Astrocyte (in vitro differentiated cells and primary cell): Measurements from ENCODE around the gene ITGAX. TPM values are rescaled to one million over a fixed set of nuclear protein-coding genes. Genes with fewer than 3 reads are reported as not detected.

Experiments
- DNase-seq: peaks from one replicate; pipeline ENCODE4 v3.0.0-alpha.2; 2010; ENCODE audit warnings: low read depth
- FAIRE-seq: peaks from 2 replicates; lab custom pipeline; 2011; peaks lifted over from hg19 to GRCh38; lab: Jason Lieb, UNC
- H2AFZ ChIP-seq: 2 replicates; pipeline ENCODE4 v1.6.0; 2012; ENCODE audit warnings: low read depth, low read length, inconsistent platforms
- H3K27ac ChIP-seq: 2 replicates; pipeline ENCODE4 v1.5.1; 2011; ENCODE audit warnings: low read depth, low read length, inconsistent platforms
- H3K27me3 ChIP-seq: 2 replicates; pipeline ENCODE4 v1.6.0; 2011; ENCODE audit warnings: low read length, inconsistent platforms; ENCODE audit not compliant: insufficient read depth
- H3K36me3 ChIP-seq: 2 replicates; pipeline ENCODE4 v1.5.1; 2011; ENCODE audit warnings: low read length, inconsistent platforms; ENCODE audit not compliant: insufficient read depth
- H3K4me1 ChIP-seq: 2 replicates; pipeline ENCODE4 v1.5.1; 2011; ENCODE audit warnings: low read length, inconsistent platforms; ENCODE audit not compliant: insufficient read depth
- H3K4me2 ChIP-seq: 2 replicates; pipeline ENCODE4 v1.6.0; 2012; ENCODE audit warnings: low read length, inconsistent platforms
- H3K4me3 ChIP-seq: 2 replicates; pipeline ENCODE4 v1.5.1; 2011; ENCODE audit warnings: low read depth, mild to moderate bottlenecking, low read length, inconsistent platforms; ENCODE audit not compliant: insufficient read depth
- H3K79me2 ChIP-seq: 2 replicates; pipeline ENCODE4 v1.6.0; 2012; ENCODE audit warnings: mild to moderate bottlenecking, low read length, inconsistent platforms; ENCODE audit not compliant: insufficient read depth
- H3K9ac ChIP-seq: 2 replicates; pipeline ENCODE4 v1.6.0; 2012; ENCODE audit warnings: mild to moderate bottlenecking, low read length, inconsistent platforms
- H3K9me3 ChIP-seq: 2 replicates; pipeline ENCODE4 v1.5.1; 2012; ENCODE audit warnings: low read depth, mild to moderate bottlenecking, low read length, inconsistent platforms; ENCODE audit not compliant: insufficient read depth
- H4K20me1 ChIP-seq: 2 replicates; pipeline ENCODE4 v1.6.0; 2012; ENCODE audit warnings: low read length, inconsistent platforms; ENCODE audit not compliant: insufficient read depth
- H3K27ac Mint-ChIP-seq: one replicate; pipeline ENCODE4 v1.8.0; 2021; ENCODE audit warnings: mild to moderate bottlenecking, mixed read lengths; ENCODE audit not compliant: unreplicated experiment
- H3K27me3 Mint-ChIP-seq: one replicate; pipeline ENCODE4 v1.8.0; 2021; ENCODE audit warnings: low read depth, mixed read lengths; ENCODE audit not compliant: unreplicated experiment
- H3K36me3 Mint-ChIP-seq: one replicate; pipeline ENCODE4 v1.8.0; 2021; ENCODE audit warnings: low read depth, mixed read lengths; ENCODE audit not compliant: unreplicated experiment
- H3K4me1 Mint-ChIP-seq: one replicate; pipeline ENCODE4 v1.8.0; 2021; ENCODE audit warnings: low read depth, mixed read lengths; ENCODE audit not compliant: unreplicated experiment
- H3K4me3 Mint-ChIP-seq: one replicate; pipeline ENCODE4 v1.8.0; 2021; ENCODE audit warnings: mild to moderate bottlenecking, moderate library complexity, mixed read lengths; ENCODE audit not compliant: unreplicated experiment
- H3K9me3 Mint-ChIP-seq: one replicate; pipeline ENCODE4 v1.8.0; 2021; ENCODE audit warnings: mild to moderate bottlenecking, mixed read lengths; ENCODE audit not compliant: unreplicated experiment
- CTCF ChIP-seq: IDR thresholded peaks from 2 replicates; pipeline ENCODE4 v1.5.1; 2011; ENCODE audit warnings: low read depth, mild to moderate bottlenecking, inconsistent platforms, low read length, moderate library complexity; ENCODE audit not compliant: insufficient read depth
- EZH2 ChIP-seq: IDR thresholded peaks from 2 replicates; pipeline ENCODE4 v1.6.1; 2012; ENCODE audit warnings: mild to moderate bottlenecking, low read length, inconsistent platforms; ENCODE audit not compliant: insufficient read depth
- total RNA-seq: library from RNA; stranded (reverse); gene quantifications from 2 replicates; pipeline ENCODE4 v1.2.1, GENCODE V29; 2021

The ITGAX gene
- total RNA-seq, 1 donor from 2014 or later, result 0.27 TPM

- no peak overlapping the region for H3K9ac ChIP-seq
- H2AFZ ChIP-seq, result no peak overlapping the region
- H3K27me3 ChIP-seq, result no peaks in the 10 kb centered on the region
- no peaks in the 10 kb centered on the region for H4K20me1 ChIP-seq
- Mint-ChIP-seq H3K4me1 (peaks cover 10% of the 10 kb centered on the region), H3K9me3 (no peaks in the 10 kb centered on the region), H3K27ac (no peak overlapping the region), H3K36me3 (no peaks in the 10 kb centered on the region), H3K4me3 (no peak overlapping the region), H3K27me3 (peaks cover 31% of the 10 kb centered on the region)
- no peaks in the 10 kb centered on the region for H3K9me3 ChIP-seq
- H3K4me2 ChIP-seq, result no peak overlapping the region
- H3K79me2 ChIP-seq, result no peaks in the 10 kb centered on the region
- no peak overlapping the region for H3K27ac ChIP-seq
- peaks cover 4% of the 10 kb centered on the region for H3K4me1 ChIP-seq
- no peak for TF ChIP-seq EZH2
- no peak for TF ChIP-seq CTCF
- FAIRE-seq (no peak), DNase-seq (no peak)
- H3K36me3 ChIP-seq, result no peaks in the 10 kb centered on the region
- H3K4me3 ChIP-seq, result no peak overlapping the region
These were observed 30.7 kb downstream of the ITGAX start for GRCh38 chr16:31385680-31386079.

DNA sequence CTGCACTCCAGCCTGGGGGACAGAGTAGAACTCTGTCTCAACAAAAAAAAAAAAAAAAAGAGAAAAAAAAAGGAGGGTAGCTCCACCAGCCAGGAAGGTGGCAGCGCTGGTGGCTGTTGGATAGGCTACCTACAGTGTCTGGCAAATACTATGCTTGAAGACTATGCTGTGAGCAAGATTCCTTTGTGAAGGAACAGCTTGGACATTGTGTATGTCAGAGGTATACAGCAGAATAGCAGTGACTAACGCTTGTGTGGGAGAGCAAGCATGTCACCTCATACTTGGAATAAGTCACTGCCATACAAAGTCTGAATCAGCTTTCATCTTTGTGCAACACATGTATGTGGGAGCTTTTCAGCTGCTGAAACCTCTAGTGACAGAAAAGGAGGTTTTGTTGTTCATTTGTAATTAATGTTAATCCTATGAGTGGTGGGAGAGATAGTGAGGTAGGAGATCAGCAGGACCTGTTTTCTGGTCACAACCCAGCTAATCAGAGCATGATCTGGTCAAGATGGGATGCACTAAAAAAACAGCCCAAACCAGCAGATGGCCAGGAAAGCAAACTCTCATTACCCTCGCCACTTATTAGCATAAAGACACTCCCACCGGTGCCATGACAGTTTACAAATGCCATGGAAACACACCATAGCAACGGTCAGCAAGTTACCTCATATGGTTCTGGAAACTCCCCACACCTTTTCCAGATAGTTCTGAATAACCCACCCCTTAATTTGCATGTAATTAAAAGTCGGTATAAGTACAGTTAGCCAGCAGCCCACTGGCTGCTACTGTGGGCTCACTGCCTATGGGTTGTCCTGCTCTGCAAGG lies 31.4 kb downstream of the ITGAX start:
- FAIRE-seq (no peak), DNase-seq (peak; percentile 61)
- no peaks in the 10 kb centered on the region for H3K9me3 Mint-ChIP-seq
- no peak overlapping the region for H3K4me3 Mint-ChIP-seq
- peaks cover 24% of the 10 kb centered on the region for H3K27me3 Mint-ChIP-seq
- H3K36me3 Mint-ChIP-seq, result no peaks in the 10 kb centered on the region
- no peak overlapping the region for H3K27ac Mint-ChIP-seq
- no peak overlapping the region for H2AFZ ChIP-seq
- no peak for TF ChIP-seq CTCF
- no peak for TF ChIP-seq EZH2
- no peak overlapping the region for H3K4me2 ChIP-seq
- H3K4me1 Mint-ChIP-seq, result peaks cover 10% of the 10 kb centered on the region
- H3K27me3 ChIP-seq, result no peaks in the 10 kb centered on the region
- no peak overlapping the region for H3K4me3 ChIP-seq
- H3K79me2 ChIP-seq, result no peaks in the 10 kb centered on the region
- H3K9me3 ChIP-seq, result no peaks in the 10 kb centered on the region
- no peaks in the 10 kb centered on the region for H3K36me3 ChIP-seq
- H3K9ac ChIP-seq, result no peak overlapping the region
- no peak overlapping the region for H3K27ac ChIP-seq
- peaks cover 4% of the 10 kb centered on the region for H3K4me1 ChIP-seq
- H4K20me1 ChIP-seq, result no peaks in the 10 kb centered on the region

- H3K4me3 Mint-ChIP-seq, result no peak overlapping the region
- Histone ChIP-seq H3K9me3 (no peaks in the 10 kb centered on the region), H3K4me1 (peaks cover 4% of the 10 kb centered on the region), H4K20me1 (no peaks in the 10 kb centered on the region), H3K4me2 (no peak overlapping the region), H3K27me3 (no peaks in the 10 kb centered on the region), H3K4me3 (no peak overlapping the region), H3K36me3 (no peaks in the 10 kb centered on the region), H3K27ac (no peak overlapping the region), H3K79me2 (no peaks in the 10 kb centered on the region), H3K9ac (no peak overlapping the region), H2AFZ (no peak overlapping the region)
- H3K36me3 Mint-ChIP-seq, result no peaks in the 10 kb centered on the region
- no peaks in the 10 kb centered on the region for H3K9me3 Mint-ChIP-seq
- FAIRE-seq, result no peak
- H3K27me3 Mint-ChIP-seq, result peaks cover 14% of the 10 kb centered on the region
- no peak overlapping the region for H3K27ac Mint-ChIP-seq
- no peak for TF ChIP-seq EZH2
- no peak for TF ChIP-seq CTCF
- no peak for DNase-seq
- peaks cover 10% of the 10 kb centered on the region for H3K4me1 Mint-ChIP-seq
These were observed 33.6 kb downstream of the ITGAX start for GRCh38 chr16:31388535-31388934.
